Measurements from ENCODE around the gene NPTX2. TPM values are rescaled to one million over a fixed set of nuclear protein-coding genes. Genes with fewer than 3 reads are reported as not detected.

The NPTX2 gene
- total RNA-seq, 6 experiments from 2014 or later = 0.23 to 3.7 (median 0.73) TPM

DNA sequence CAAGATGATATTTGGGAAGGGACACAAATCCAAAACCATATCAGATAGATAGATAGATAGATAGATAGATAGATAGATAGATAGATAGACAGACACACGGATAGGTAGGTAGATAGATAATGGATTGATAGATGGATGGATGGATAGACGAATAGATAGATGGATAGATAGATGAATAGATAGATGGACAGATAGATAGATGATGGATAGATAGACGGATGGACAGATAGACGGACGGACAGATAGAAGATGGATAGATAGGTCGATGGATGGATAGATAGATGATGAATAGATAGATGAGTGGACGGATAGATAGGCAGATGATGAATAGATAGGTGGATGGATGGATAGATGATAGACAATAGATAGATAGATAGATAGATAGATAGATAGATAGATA is 39.8 kb downstream of the NPTX2 start:
- no peak overlapping the region for H3K4me3 ChIP-seq
- TF ChIP-seq POLR2A (IDR thresholded peaks at IDR 0.05) = no peak
- TF ChIP-seq, protein P1, sequence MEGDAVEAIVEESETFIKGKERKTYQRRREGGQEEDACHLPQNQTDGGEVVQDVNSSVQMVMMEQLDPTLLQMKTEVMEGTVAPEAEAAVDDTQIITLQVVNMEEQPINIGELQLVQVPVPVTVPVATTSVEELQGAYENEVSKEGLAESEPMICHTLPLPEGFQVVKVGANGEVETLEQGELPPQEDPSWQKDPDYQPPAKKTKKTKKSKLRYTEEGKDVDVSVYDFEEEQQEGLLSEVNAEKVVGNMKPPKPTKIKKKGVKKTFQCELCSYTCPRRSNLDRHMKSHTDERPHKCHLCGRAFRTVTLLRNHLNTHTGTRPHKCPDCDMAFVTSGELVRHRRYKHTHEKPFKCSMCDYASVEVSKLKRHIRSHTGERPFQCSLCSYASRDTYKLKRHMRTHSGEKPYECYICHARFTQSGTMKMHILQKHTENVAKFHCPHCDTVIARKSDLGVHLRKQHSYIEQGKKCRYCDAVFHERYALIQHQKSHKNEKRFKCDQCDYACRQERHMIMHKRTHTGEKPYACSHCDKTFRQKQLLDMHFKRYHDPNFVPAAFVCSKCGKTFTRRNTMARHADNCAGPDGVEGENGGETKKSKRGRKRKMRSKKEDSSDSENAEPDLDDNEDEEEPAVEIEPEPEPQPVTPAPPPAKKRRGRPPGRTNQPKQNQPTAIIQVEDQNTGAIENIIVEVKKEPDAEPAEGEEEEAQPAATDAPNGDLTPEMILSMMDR (IDR thresholded peaks at IDR 0.05) = no peak
- no peaks in the 10 kb centered on the region for H3K9me3 ChIP-seq
- no peaks in the 10 kb centered on the region for H3K36me3 ChIP-seq
- intact Hi-C loops (cut with DNase I) = no loop called here
- ATAC-seq (no peak), DNase-seq (no peak)
- H3K4me1 ChIP-seq = no peaks in the 10 kb centered on the region
- WGBS (ENCODE audit: insufficient coverage, low coverage, low lambda C conversion rate, missing lambda C conversion rate) = 71% methylated on average over 7 of the region's 7 CpGs
- no peak overlapping the region for H3K27ac ChIP-seq
- H3K27me3 ChIP-seq = no peaks in the 10 kb centered on the region

DNA sequence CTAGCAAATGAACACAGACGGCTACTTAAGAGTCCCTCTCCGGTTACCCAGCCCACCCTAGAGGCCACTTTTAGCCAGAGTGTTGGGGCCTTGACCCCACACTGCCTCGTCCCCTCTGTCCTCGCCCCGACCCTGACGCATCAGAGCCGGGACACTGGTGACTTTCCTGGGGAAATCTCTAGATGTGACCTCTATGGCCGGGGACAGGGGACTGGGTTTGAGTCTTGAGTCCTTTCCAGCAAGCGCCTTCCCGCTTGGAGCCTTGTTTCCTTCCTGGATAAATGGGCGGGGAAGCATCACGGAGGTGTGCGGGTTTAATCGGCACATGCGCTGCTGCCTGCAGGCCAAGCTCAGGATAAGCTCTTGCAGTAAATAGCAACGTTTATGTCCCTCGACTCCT is 40.7 kb downstream of the NPTX2 start:
- Histone ChIP-seq H3K27ac (no peak overlapping the region), H3K9me3 (no peaks in the 10 kb centered on the region), H3K4me3 (no peak overlapping the region), H3K36me3 (no peaks in the 10 kb centered on the region), H3K4me1 (no peaks in the 10 kb centered on the region), H3K27me3 (no peaks in the 10 kb centered on the region)
- DNase-seq = no peak
- ATAC-seq = no peak
- 65% methylated on average over 6 of the region's 17 CpGs for WGBS (ENCODE audit: insufficient coverage, low coverage, low lambda C conversion rate, missing lambda C conversion rate)
- intact Hi-C loops (cut with DNase I) = no loop called here
- TF ChIP-seq POLR2A (IDR thresholded peaks at IDR 0.05) = no peak
- TF ChIP-seq, protein P1 (IDR thresholded peaks at IDR 0.05) = no peak

DNA sequence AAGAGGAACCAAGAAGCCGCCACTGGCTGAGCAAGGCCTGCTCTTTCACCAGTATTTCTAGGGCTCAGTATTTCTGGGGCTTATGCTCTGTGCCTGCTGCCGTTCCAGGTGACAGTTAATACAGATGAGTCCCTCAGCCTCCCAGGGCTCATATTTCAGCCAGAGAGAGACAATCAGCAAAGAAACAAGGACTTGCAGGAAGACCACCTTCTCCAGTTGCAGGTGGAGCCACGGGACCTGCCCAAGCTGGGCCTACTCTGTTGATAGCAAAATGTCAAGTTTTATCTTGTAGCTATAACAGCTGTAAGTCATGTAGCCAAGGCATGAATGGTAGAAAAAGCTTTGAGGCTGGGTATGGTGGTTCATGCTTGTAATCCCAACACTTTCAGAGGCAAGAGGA is 42.7 kb downstream of the NPTX2 start:
- Histone ChIP-seq H3K27me3 (no peaks in the 10 kb centered on the region), H3K36me3 (no peaks in the 10 kb centered on the region), H3K4me3 (no peak overlapping the region), H3K4me1 (no peaks in the 10 kb centered on the region), H3K27ac (no peak overlapping the region), H3K9me3 (no peaks in the 10 kb centered on the region)
- intact Hi-C loops (cut with DNase I) = no loop called here
- DNase-seq (no peak), ATAC-seq (no peak)
- TF ChIP-seq, protein P1 (IDR thresholded peaks at IDR 0.05) = no peak
- no peak for TF ChIP-seq POLR2A (IDR thresholded peaks at IDR 0.05)
- WGBS (ENCODE audit: insufficient coverage, low coverage, low lambda C conversion rate, missing lambda C conversion rate) = 81% methylated on average over 3 of the region's 3 CpGs

DNA sequence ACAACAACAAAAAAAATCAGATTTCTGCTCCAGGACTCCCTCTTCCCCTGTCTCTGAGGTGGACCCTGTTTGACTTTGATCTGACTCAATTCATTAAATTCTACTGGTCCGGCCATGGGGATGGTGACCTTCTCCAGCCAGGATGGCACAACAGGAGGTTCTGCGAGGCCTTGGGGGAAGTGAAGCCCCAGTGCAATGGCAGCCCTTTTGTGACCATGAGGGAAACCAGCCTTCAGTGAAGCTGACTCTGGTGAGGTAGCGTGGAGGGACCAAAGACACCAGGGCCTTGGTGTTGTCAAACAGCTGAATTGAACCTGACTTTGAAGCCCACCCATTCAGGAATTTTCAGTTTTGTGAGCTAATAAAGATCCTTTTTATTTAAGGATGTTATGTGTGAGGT is 44.5 kb downstream of the NPTX2 start:
- intact Hi-C loops (cut with DNase I) = no loop called here

More for the DNA sequence above, 44.5 kb downstream of the NPTX2 start:
- ATAC-seq (no peak), DNase-seq (no peak)
- Histone ChIP-seq H3K27me3 (no peaks in the 10 kb centered on the region), H3K4me1 (no peaks in the 10 kb centered on the region), H3K4me3 (no peak overlapping the region), H3K27ac (no peak overlapping the region), H3K36me3 (no peaks in the 10 kb centered on the region), H3K9me3 (no peaks in the 10 kb centered on the region)
- TF ChIP-seq, protein P1 (IDR thresholded peaks at IDR 0.05) = no peak
- TF ChIP-seq POLR2A (IDR thresholded peaks at IDR 0.05) = no peak
- WGBS (ENCODE audit: insufficient coverage, low coverage, low lambda C conversion rate, missing lambda C conversion rate) = 63% methylated on average over 1 of the region's 3 CpGs

Data from right lobe of liver (tissue), 6 donors.